Memory B cell (primary cell): ENCODE data around the gene ARHGAP40.

Experiments used
- ATAC-seq: fragments of 150-1000 bp; cut with Tn5 transposase; 2 replicates; pipeline ENCODE4 v1.10.0; 2021; ENCODE audit warnings: low read depth, mild to moderate bottlenecking, moderate library complexity
- DNase-seq, 2 donors: peaks; one replicate each; pipeline ENCODE4 v3.0.0; 2022; ENCODE audit warnings: low spot score in 2 of 2
- H3K27ac Mint-ChIP-seq: one replicate; pipeline ENCODE4 v1.8.0; 2022; ENCODE audit warnings: mild to moderate bottlenecking, moderate library complexity, mixed read lengths
- H3K27me3 Mint-ChIP-seq: one replicate; pipeline ENCODE4 v1.8.0; 2022; ENCODE audit warnings: mixed read lengths
- H3K36me3 Mint-ChIP-seq: one replicate; pipeline ENCODE4 v1.8.0; 2022; ENCODE audit warnings: mild to moderate bottlenecking, mixed read lengths
- H3K4me1 Mint-ChIP-seq: one replicate; pipeline ENCODE4 v1.8.0; 2022; ENCODE audit warnings: mixed read lengths
- H3K4me3 Mint-ChIP-seq: one replicate; pipeline ENCODE4 v1.8.0; 2022; ENCODE audit warnings: mild to moderate bottlenecking, moderate library complexity, mixed read lengths
- H3K9me3 Mint-ChIP-seq: one replicate; pipeline ENCODE4 v1.8.0; 2022; ENCODE audit warnings: mixed read lengths

The ARHGAP40 gene

DNA sequence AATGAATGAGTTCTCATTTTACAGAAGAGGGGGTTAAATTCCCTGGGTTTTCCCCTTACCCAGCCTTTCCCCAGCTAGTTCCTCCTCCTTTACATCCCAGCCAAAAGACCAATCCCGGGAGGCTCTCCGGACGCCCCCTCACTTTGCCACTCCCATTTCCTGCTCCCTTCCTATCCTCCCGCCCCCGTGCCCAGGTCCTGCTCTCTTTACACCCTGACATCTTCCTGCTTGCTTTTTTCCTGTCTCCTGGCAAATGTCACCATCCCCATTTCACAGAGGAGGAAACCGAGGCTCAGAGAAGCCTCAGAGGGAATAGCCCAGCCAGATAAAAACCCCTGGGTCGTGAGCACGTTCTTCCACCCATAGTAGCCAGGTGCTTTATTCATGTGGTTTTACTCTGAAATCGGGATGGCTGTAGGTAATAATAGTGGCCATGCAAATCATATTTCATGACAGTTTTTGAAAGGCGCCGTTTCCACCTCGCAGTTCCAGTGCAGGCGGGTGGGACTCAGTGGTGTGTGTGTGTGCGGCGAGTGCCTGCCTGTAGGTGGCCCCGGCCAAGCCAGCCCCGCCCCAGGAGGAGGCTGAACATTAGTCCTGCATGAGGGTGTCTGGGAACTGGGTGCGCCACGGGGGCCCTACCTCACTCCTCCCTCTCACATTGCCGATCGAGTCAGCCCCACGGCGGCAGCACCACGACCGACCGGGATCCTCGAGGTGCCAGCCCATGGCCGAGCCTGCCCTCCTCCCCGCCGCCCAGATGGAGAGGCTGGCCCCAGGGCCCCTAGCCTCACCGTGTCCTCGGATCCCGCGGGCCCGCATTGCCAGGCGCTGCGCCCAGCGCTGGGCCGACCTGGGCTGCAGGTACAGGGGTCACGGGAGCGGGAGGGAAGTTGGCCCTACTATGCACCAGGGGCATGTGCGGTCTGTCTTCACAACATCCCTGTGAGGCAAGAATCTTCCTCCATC is at the start of gene ARHGAP40:
ARHGAP40 (plus strand) TSS at position 594 of the 969 bp plus-strand sequence.
- no peaks in the 10 kb centered on the region for H3K9me3 Mint-ChIP-seq
- no peaks in the 10 kb centered on the region for H3K36me3 Mint-ChIP-seq
- DNase-seq: no peak
- peak within 1 kb of the TSS; percentile 43 for H3K4me3 Mint-ChIP-seq
- no peak within 1 kb of the TSS for H3K27ac Mint-ChIP-seq
- H3K27me3 Mint-ChIP-seq: peaks cover 32% of the 10 kb centered on the region
- H3K4me1 Mint-ChIP-seq: peaks cover 4% of the 10 kb centered on the region
- peak; percentile 77 for ATAC-seq

DNA sequence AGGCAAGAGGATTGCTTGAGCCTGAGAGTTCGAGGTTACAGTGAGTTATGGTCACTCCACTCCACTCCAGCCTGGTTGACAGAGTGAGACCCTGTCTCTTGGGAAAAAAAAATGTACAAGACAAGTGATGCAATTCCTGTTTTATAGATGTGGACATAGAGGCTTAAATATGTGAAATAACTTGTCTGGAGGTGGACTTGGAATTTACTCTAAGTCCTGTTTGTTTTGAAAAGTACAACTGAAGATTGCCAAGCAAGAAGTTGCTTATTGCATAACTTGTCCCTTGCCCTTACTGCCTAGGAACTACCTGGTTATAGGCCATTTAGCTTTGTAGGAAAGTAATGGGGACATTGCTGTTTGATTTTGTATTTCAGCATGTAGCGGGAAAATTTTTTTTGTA is 46.6 kb upstream of the ARHGAP40 start:
- Mint-ChIP-seq H3K36me3 (peaks cover 31% of the 10 kb centered on the region), H3K9me3 (no peaks in the 10 kb centered on the region), H3K4me1 (no peaks in the 10 kb centered on the region)

DNA sequence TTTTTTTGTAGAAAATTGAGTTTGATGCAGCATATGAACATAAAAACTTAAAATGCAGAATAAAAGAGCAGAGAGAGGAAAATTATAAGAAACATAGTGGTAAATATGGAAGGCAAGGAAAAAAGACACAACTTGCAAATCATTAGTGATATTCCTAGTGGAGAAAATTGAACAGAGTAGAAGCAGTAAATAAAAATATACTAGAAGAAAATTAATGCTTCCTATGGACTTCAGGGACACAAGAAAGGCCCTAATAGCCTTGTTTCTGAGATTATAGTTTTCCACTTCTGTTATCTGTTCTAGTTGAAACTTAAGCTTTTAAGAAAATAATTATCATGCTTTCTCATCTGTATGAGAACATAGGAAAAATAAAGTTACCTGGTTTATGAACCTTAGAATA is 46.2 kb upstream of the ARHGAP40 start:
- Mint-ChIP-seq H3K9me3 (no peaks in the 10 kb centered on the region), H3K36me3 (peaks cover 32% of the 10 kb centered on the region), H3K4me1 (no peaks in the 10 kb centered on the region), H3K27ac (no peak overlapping the region), H3K27me3 (no peaks in the 10 kb centered on the region), H3K4me3 (no peak overlapping the region)
- no peak for DNase-seq
- ATAC-seq: no peak

More for the DNA sequence above, 46.6 kb upstream of the ARHGAP40 start:
- Mint-ChIP-seq H3K27ac (peak overlapping the region; percentile 49), H3K27me3 (no peaks in the 10 kb centered on the region), H3K4me3 (no peak overlapping the region)
- no peak for ATAC-seq
- DNase-seq: no peak

DNA sequence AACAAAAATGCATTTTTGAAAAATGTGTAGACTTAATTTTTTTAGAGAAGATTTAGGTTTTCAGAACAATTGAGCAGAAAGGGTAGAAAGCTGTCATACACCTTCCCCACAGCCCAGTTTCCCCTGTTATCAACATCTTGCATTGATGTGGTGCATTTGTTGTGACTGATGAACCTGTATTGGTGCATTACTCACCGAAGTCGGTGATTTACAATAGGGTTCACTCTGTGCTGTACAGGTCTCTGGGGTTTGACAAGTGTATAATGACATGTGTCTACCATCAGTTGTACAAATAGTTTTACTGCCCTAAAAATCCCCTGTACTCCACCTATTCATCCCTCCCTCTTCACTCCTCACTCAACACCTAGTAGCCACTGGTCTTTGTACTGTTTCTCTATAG is 44.4 kb upstream of the ARHGAP40 start:
- ATAC-seq: no peak
- Mint-ChIP-seq H3K27ac (no peak overlapping the region), H3K4me3 (no peak overlapping the region), H3K9me3 (no peaks in the 10 kb centered on the region), H3K36me3 (peaks cover 31% of the 10 kb centered on the region), H3K4me1 (no peaks in the 10 kb centered on the region), H3K27me3 (no peaks in the 10 kb centered on the region)
- no peak for DNase-seq

DNA sequence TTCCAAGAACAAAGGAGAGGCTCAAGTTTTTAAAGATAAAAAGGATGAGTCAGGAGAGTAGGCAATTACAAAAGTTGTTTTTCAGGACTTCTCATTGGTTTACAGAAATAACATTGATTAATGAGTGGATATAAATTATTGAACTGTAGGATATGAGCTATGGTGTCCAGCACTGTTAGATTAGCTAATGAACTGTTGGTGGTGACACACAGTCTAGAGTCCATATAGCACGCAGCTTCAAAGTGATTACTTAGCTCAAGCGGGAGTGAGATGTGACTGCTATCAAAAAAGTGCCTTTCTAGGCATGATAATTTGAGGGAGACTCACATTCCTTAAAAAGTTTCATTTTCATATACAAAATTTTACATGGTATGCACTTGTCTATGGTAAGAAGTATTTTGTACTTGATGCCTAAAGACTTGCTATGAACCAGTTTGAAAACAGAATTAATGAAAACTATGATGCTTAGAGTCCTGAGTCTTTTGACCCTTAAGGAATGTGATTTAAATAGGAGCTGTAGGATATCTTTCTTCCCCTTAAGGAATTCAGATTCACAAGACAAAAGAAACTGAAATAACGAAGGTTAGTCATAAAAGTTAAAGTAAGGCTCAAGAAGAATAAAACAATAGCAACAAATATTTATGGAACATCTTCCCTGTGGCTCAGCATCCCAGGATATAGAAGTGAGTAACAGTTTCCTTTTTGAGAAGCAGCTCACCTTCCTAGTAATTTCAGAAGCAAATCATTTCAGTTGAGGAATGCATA is 42.8 kb upstream of the ARHGAP40 start:
- no peaks in the 10 kb centered on the region for H3K4me1 Mint-ChIP-seq
- no peak overlapping the region for H3K4me3 Mint-ChIP-seq
- DNase-seq (no peak), ATAC-seq (no peak)
- peaks cover 33% of the 10 kb centered on the region for H3K36me3 Mint-ChIP-seq
- H3K9me3 Mint-ChIP-seq: no peaks in the 10 kb centered on the region
- no peaks in the 10 kb centered on the region for H3K27me3 Mint-ChIP-seq
- no peak overlapping the region for H3K27ac Mint-ChIP-seq

DNA sequence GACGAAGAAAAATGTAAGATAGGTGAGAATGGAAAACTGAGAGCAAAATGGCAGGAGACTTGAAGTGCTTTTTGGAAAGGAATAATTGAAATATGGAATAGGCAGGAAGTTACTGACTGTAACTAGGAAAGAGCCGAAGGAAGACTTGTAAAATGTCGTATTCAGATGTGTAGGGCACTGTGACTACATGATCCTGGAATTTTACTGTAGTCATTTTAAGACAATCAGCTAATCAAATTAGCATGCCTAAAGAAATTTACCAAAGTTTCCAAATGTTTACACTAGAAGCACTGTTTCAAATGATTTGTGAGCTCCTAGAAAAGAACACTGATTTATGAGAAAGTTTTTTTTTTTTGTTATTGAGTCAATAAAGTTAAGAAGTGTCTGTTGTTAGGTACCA is 41.8 kb upstream of the ARHGAP40 start:
- H3K9me3 Mint-ChIP-seq: no peaks in the 10 kb centered on the region
- no peak for ATAC-seq

DNA sequence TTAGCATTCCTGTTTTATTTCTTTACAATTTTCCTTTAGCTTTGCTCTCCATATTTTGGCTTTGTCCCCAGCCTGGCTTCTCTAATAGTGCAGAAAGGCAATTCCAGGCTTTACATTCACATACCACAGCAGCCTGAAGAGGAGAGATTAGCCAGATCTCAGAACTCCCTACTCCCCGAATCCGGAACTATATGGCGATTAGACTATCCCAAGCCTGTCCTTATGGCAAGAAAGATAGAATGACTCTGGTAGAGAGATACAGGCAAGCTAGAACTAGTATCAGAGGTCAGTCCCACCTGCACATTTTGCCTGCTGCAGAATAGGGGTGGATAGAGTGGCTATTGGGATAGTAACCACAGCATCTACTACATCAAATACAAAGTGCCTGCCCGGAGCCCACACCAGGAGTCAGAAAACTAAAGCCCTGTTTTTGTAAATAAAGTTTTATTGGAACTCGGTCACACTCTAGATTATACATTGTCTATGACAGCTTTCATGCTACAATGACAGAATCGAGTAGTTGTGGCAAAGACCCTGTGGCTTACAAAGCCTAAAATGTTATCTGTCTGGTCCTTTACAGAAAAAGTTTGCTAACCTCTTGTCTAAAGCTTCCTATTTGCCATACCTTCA is 37.7 kb upstream of the ARHGAP40 start:
- ATAC-seq (no peak), DNase-seq (no peak)
- H3K9me3 Mint-ChIP-seq: no peaks in the 10 kb centered on the region
- H3K27ac Mint-ChIP-seq: no peak overlapping the region
- H3K4me1 Mint-ChIP-seq: no peaks in the 10 kb centered on the region
- no peak overlapping the region for H3K4me3 Mint-ChIP-seq
- peaks cover 39% of the 10 kb centered on the region for H3K36me3 Mint-ChIP-seq
- no peaks in the 10 kb centered on the region for H3K27me3 Mint-ChIP-seq

More for the DNA sequence above, 41.8 kb upstream of the ARHGAP40 start:
- H3K36me3 Mint-ChIP-seq: peaks cover 34% of the 10 kb centered on the region
- DNase-seq: no peak
- H3K4me1 Mint-ChIP-seq: no peaks in the 10 kb centered on the region
- no peaks in the 10 kb centered on the region for H3K27me3 Mint-ChIP-seq
- H3K27ac Mint-ChIP-seq: no peak overlapping the region
- no peak overlapping the region for H3K4me3 Mint-ChIP-seq

DNA sequence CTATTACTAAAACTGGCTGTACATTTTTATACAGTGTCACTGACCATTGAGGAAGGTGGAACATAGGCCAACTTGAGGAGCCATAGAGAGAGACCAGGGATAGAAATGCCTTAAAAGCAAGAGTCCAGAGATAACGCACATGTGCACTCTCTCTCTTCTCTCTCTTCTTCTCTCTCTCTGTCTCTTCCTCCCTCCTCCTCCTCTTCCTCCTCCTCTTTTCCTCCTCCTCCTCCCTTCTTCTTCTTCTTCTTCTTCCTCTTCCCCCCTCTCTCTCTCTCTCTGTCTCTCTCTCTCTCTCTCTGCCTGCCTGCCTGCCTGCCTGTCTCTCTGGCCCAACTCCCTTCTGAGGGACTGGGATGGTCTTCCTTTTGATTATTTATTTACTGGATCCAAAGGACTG is 36.9 kb upstream of the ARHGAP40 start:
- DNase-seq (no peak), ATAC-seq (no peak)
- no peaks in the 10 kb centered on the region for H3K4me1 Mint-ChIP-seq
- H3K27me3 Mint-ChIP-seq: no peaks in the 10 kb centered on the region
- H3K36me3 Mint-ChIP-seq: peaks cover 34% of the 10 kb centered on the region
- H3K27ac Mint-ChIP-seq: no peak overlapping the region
- H3K9me3 Mint-ChIP-seq: no peaks in the 10 kb centered on the region
- H3K4me3 Mint-ChIP-seq: no peak overlapping the region

DNA sequence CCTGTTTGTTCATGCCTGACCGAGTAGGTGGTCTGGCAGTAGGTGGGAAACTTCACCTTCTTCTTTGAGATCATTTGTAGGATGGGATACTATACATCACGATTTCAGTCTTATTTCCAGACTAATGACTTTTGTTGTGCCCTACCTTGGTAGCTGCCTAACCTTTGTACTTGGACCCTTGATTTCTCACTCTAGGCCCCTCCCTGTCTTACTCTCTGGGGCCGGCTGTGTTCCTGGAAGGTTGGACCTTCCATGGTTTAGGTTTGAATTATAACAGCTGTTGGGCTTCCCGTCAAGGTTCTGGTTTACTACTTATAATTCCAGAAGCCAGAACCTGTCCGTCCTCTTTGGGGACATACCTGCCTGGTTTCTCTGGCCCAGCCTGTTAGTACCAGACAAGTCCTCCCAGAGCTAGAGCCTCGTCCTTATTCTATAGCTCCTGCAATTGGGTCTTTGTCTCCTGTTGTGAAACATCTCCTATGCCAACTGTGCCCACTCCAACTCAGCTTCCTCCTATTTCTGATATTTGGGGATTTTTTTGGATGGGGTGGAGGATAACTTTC is 35.5 kb upstream of the ARHGAP40 start:
- ATAC-seq: no peak
- Mint-ChIP-seq H3K27ac (no peak overlapping the region), H3K27me3 (no peaks in the 10 kb centered on the region), H3K4me3 (no peak overlapping the region), H3K9me3 (no peaks in the 10 kb centered on the region), H3K36me3 (peaks cover 36% of the 10 kb centered on the region), H3K4me1 (no peaks in the 10 kb centered on the region)
- DNase-seq: no peak

DNA sequence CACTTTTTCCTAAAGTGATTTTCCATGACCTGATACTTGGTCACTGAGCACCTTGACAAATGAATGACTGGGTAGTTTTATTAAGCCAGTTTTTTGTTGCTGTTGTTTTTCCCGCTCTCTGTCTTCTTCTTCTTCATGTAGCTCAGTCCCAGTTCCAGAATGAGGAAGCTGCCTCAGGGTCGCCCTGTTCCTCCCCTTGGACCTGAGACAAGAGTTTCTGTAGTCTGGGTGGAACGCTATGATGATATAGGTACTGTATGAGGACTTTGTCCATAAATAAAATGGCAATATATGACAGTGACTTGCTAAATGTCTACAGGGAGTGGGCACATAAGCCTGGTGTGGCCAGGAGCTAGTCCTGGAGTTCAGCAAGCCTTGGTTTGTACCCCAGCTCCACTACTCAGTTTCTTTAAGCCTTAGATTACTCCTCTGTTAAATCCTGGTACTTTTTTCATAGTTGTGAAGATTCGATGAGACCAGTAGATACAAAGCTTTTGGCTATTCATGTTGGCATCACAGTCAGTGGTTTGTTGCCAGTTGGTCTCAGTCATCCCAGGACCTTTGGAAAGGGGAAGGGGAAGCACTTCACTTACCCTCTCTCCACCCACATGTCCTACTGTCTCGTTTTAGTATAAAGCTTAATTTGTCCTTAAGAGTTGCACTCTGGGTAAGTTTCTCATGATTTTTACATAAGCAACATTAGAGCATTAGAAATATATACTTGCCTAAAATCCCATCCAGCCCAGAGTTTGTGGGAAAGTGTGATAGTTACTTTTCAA is 31.7 kb upstream of the ARHGAP40 start:
- no peaks in the 10 kb centered on the region for H3K9me3 Mint-ChIP-seq
- H3K4me1 Mint-ChIP-seq: no peaks in the 10 kb centered on the region
- no peak for DNase-seq
- no peak for ATAC-seq
- H3K27ac Mint-ChIP-seq: no peak overlapping the region
- H3K4me3 Mint-ChIP-seq: no peak overlapping the region
- no peaks in the 10 kb centered on the region for H3K27me3 Mint-ChIP-seq
- peaks cover 37% of the 10 kb centered on the region for H3K36me3 Mint-ChIP-seq

DNA sequence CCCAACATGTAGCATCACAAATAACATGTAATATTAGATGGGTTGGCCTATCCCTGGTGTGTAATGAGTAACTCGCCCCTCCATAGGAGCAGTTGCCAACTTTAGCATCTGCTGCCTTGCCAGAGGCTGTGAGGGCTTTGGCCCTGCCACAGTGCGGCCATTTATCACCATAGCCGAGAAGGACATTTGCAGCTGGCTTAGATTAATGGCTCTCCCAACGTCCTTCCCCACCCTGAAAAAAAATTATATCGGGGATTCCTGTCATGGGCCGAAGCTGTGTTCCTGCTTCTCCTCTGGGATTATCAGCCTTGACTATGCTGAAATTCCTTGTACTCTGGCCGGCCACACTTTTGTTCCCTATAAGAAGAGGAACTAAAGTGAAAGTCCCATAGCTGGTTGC is 28.2 kb upstream of the ARHGAP40 start:
- ATAC-seq: no peak
- H3K4me1 Mint-ChIP-seq: no peaks in the 10 kb centered on the region
- H3K4me3 Mint-ChIP-seq: no peak overlapping the region
- DNase-seq: no peak
- no peaks in the 10 kb centered on the region for H3K27me3 Mint-ChIP-seq
- peaks cover 29% of the 10 kb centered on the region for H3K36me3 Mint-ChIP-seq
- H3K9me3 Mint-ChIP-seq: no peaks in the 10 kb centered on the region
- H3K27ac Mint-ChIP-seq: no peak overlapping the region

DNA sequence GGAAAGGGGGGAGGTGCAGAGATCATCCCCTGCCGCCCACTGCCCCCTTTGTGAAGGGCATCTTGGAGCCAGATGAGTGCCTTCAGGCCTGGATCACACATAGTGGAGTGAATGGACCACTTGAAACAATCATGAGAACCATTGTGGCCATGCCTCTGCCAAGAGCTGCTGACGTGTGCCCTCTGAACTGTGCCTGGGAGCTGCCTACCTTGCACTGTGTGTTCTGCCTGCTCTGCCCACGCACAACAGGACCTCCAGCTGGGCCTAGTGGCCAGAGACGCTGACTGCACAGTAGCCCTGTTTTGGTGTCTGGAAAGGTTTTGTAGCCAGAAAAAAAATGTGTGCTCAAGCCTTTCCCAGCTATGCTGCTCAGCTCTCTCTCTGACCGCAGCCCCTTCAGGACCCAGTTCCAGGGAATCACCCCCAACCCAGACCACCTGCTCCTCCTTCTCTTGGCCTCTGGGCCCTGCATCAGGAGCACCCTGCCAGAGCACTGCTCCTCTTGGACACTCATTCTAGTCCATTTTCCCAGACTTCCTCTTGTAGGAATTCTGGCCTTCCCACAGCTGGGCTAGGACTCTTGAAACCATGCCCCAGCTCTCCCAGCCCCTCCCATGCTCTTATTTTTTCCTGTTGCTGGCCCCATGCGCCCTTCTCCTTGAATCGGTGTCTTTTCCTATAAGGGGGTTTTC is 22.2 kb upstream of the ARHGAP40 start:
- Mint-ChIP-seq H3K4me3 (no peak overlapping the region), H3K36me3 (peaks cover 15% of the 10 kb centered on the region), H3K9me3 (no peaks in the 10 kb centered on the region), H3K27me3 (no peaks in the 10 kb centered on the region), H3K4me1 (no peaks in the 10 kb centered on the region), H3K27ac (no peak overlapping the region)
- DNase-seq: no peak
- ATAC-seq: no peak

DNA sequence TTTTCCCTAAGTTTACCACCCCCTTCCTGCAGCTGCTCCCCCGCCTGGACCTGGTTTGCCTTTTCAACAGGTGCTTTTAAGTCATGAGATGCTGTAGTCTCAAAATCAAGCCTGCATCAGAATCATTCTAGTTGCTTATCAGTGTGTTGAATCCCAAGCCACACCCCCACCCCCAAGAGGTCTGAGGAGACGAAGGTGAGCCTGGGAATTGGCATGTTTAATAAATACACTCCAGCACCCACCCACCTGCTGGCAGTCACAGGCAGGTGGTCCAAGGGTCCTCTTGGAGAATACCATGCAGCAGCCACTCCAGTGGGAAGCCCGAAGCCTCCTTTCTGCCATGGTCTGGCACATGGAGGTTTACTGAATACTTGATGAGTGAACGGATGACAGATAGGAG is 21.7 kb upstream of the ARHGAP40 start:
- Mint-ChIP-seq H3K27me3 (no peaks in the 10 kb centered on the region), H3K9me3 (no peaks in the 10 kb centered on the region), H3K27ac (no peak overlapping the region), H3K36me3 (peaks cover 10% of the 10 kb centered on the region), H3K4me3 (no peak overlapping the region), H3K4me1 (no peaks in the 10 kb centered on the region)
- DNase-seq (no peak), ATAC-seq (no peak)
